HepG2 (cell line): ENCODE data around the gene TAT. TPM values are rescaled to one million over a fixed set of nuclear protein-coding genes. Genes with fewer than 3 reads are reported as not detected.
A peak's percentile ranks its signal among the peaks of the same experiment; 100 is the strongest.

Experiments
- ATF4 ChIP-seq, 2 experiments: fragments of 450-650 bp in 1 of 2; sonication (generic) in 1 of 2; formaldehyde crosslinking; IDR thresholded peaks; 2 replicates each; pipeline versions ENCODE4 v1.5.0 to v1.8.0; 2020 to 2022; ENCODE audit warnings: mild to moderate bottlenecking in 1 of 2, missing genetic modification reagents in 1 of 2
- BRCA1 ChIP-seq: sonication (generic); formaldehyde crosslinking; IDR thresholded peaks from 2 replicates; pipeline ENCODE4 v1.4.0; 2020; ENCODE audit warnings: missing genetic modification reagents
- CREB3 ChIP-seq: sonication (generic); formaldehyde crosslinking; IDR thresholded peaks from 2 replicates; pipeline ENCODE4 v1.5.0; 2020; ENCODE audit warnings: missing genetic modification reagents
- MIER3 ChIP-seq: IDR thresholded peaks from 2 replicates; pipeline ENCODE4 v1.6.1; 2016; ENCODE audit warnings: missing compliant biosample characterization, borderline replicate concordance
- NAIF1 ChIP-seq: sonication (generic); formaldehyde crosslinking; IDR thresholded peaks from 2 replicates; pipeline ENCODE4 v1.5.0; 2020; ENCODE audit warnings: mild to moderate bottlenecking, missing genetic modification reagents, borderline replicate concordance
- NFE2L1 ChIP-seq: sonication (generic); formaldehyde crosslinking; IDR thresholded peaks from 2 replicates; pipeline ENCODE4 v1.4.0; 2020; ENCODE audit warnings: missing genetic modification reagents, mild to moderate bottlenecking, borderline replicate concordance
- NFYC ChIP-seq: IDR thresholded peaks from 2 replicates; pipeline ENCODE4 v1.6.1; 2016; ENCODE audit warnings: missing genetic modification reagents, missing compliant biosample characterization
- NR2F2 ChIP-seq: IDR thresholded peaks from 2 replicates; pipeline ENCODE4 v1.6.1; 2012; ENCODE audit warnings: low read depth, inconsistent platforms, borderline replicate concordance
- SNAPC5 ChIP-seq: sonication (generic); formaldehyde crosslinking; IDR thresholded peaks from 2 replicates; pipeline ENCODE4 v1.8.1; 2023; ENCODE audit warnings: mild to moderate bottlenecking, missing genetic modification reagents, borderline replicate concordance
- SRSF1 ChIP-seq: fragments of 200-400 bp; formaldehyde crosslinking; optimal IDR thresholded peaks from 2 replicates; pipeline ENCODE3; 2017; ENCODE audit warnings: mild to moderate bottlenecking, low read depth, low read length, moderate library complexity
- ZBTB49 ChIP-seq: sonication (generic); formaldehyde crosslinking; IDR thresholded peaks from 2 replicates; pipeline ENCODE4 v1.4.0; 2020; ENCODE audit warnings: missing genetic modification reagents, borderline replicate concordance
- ZNF136 ChIP-seq: sonication (generic); formaldehyde crosslinking; IDR thresholded peaks from 2 replicates; pipeline ENCODE4 v1.8.1; 2022; ENCODE audit warnings: low read depth, mild to moderate bottlenecking, moderate library complexity, missing genetic modification reagents
- ZNF329 ChIP-seq: sonication (generic); formaldehyde crosslinking; IDR thresholded peaks from 2 replicates; pipeline ENCODE4 v1.9.0; 2021; ENCODE audit warnings: low read depth, mild to moderate bottlenecking, missing genetic modification reagents
- ZNF574 ChIP-seq: sonication (generic); formaldehyde crosslinking; IDR thresholded peaks from 2 replicates; pipeline ENCODE4 v1.4.0; 2020; ENCODE audit warnings: missing genetic modification reagents
- ZNF646 ChIP-seq: sonication (generic); formaldehyde crosslinking; IDR thresholded peaks from 2 replicates; pipeline ENCODE4 v1.9.0; 2021; ENCODE audit warnings: mild to moderate bottlenecking, missing genetic modification reagents
- ZNF883 ChIP-seq: sonication (generic); formaldehyde crosslinking; IDR thresholded peaks from 2 replicates; pipeline ENCODE4 v1.5.1; 2020; ENCODE audit warnings: mild to moderate bottlenecking, missing genetic modification reagents; ENCODE audit errors: not compliant biosample characterization
- polyA plus RNA-seq, 8 experiments: library from polyadenylated mRNA; depleted of rRNA in 3 of 8; stranded (reverse) in 7 of 8; unstranded in 1 of 8; fragments of >200 nt; fragmentation: Illumina TruSeq in 4 of 8; extraction: Trizol in 4 of 8; gene quantifications; 2 replicates each; pipeline versions ENCODE4 v1.2.1 to v1.2.3, GENCODE V29; 2011 to 2016; ENCODE audit warnings: low read depth in 4 of 8, missing spikeins in 1 of 8, mixed read lengths in 1 of 8; ENCODE audit not compliant: insufficient read depth in 1 of 8
- total RNA-seq, 5 experiments: library from RNA; depleted of rRNA; stranded (reverse); fragments of >200 nt; fragmentation: Illumina TruSeq; extraction: Trizol; gene quantifications; 2 replicates each; pipeline ENCODE4 v1.2.3, GENCODE V29; 2016; ENCODE audit warnings: low read depth in 1 of 5

The TAT gene
- total and polyA plus RNA-seq, 2 of the 13 experiments (the other 11 are each of a cell fraction or from before 2014, with no cell fraction given), result 1.6 to 5.8 TPM

GRCh38 chr16:71585318-71585703 is 8.4 kb upstream of the TAT start (continued):
- TF ChIP-seq ATF4 (CRISPR knock-in tag; IDR thresholded peaks at IDR 0.05) (peak in 1 of 2 experiments; percentile 80; a peak in 1 of 4 replicates), SNAPC5 (peak; percentile 54; the same call in 1 of the 2 replicates), ZNF574 (CRISPR knock-in tag) (no peak), NAIF1 (CRISPR knock-in tag) (no peak), ZBTB49 (no peak), NFE2L1 (CRISPR knock-in tag) (no peak), ZNF883 (CRISPR knock-in tag) (no peak), ZNF136 (no peak), ZNF646 (CRISPR knock-in tag) (no peak), ZNF329 (CRISPR knock-in tag) (no peak), NFYC (CRISPR knock-in tag) (no peak), BRCA1 (CRISPR knock-in tag) (no peak), NR2F2 (no peak; the same call in 1 of the 2 replicates), SRSF1 (no peak), CREB3 (CRISPR knock-in tag) (no peak), MIER3 (CRISPR knock-in tag) (0 out of 2 replicates have a peak, but pooled peaks have one; percentile 10)
